ENCODE measurements around the gene SLC4A3. TPM values are rescaled to one million over a fixed set of nuclear protein-coding genes. Genes with fewer than 3 reads are reported as not detected.

The SLC4A3 gene
- polyA plus RNA-seq, 1 of the 3 experiments (the other 2 are of a cell fraction) = 12.3 TPM

DNA sequence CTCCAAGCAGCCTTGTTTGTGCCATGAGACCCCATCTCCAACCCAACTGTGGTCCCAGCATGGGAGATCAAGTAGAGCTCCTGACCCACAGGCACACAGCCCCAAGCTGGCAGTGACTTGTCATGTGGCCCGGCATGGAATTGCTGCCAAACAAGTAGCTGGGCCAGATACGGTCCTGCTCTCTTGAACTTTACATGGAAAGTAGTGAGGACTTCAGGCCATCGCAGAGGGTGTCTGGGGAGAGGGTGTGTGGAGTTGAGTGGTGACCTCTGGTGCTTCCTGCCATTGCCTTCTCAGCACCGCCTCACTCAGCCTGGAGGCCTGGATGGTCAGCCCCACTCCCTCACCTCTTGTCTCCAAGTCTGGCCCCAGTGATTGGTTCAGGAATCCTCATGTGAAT is 10.9 kb upstream of the SLC4A3 start:
- H3K27ac ChIP-seq (ENCODE audit: low read depth in 2 of 2, low read length in 1 of 2) = no peak overlapping the region
- no peaks in the 10 kb centered on the region for H3K27me3 ChIP-seq (ENCODE audit: insufficient read depth)
- no peak for DNase-seq
- ChIA-PET POLR2A (interaction anchor here (3.3 kb wide), 1 partner anchor 11 kb away, joined by 11 read pairs; the partner anchor contains the start of gene SLC4A3), CTCF (interaction anchor here (0.8 to 1.9 kb wide), 4 partner anchors 11 to 76 kb away, joined by 3 to 5 read pairs (median 4); no protein-coding TSS in a partner anchor)
- no peaks in the 10 kb centered on the region for H3K9me2 ChIP-seq
- no peak overlapping the region for H2AFZ ChIP-seq (ENCODE audit: low read depth)
- H4K20me1 ChIP-seq (ENCODE audit: insufficient read depth) = no peaks in the 10 kb centered on the region
- no peaks in the 10 kb centered on the region for H3K9me3 ChIP-seq
- no peak overlapping the region for H3K4me2 ChIP-seq
- no peaks in the 10 kb centered on the region for H3F3A ChIP-seq (replicated peaks; ENCODE audit: insufficient read depth)
- H3K36me3 ChIP-seq (replicated peaks in 1 of 2; ENCODE audit: control insufficient read depth in 1 of 2, insufficient read depth in 2 of 2, low read length in 1 of 2) = peaks cover 0 to 21% of the 10 kb centered on the region in 2 experiments
- WGBS (ENCODE audit: low lambda C conversion rate) = 92% methylated on average over 4 of the region's 4 CpGs
- H3K79me2 ChIP-seq (ENCODE audit: insufficient read depth) = no peaks in the 10 kb centered on the region
- TF ChIP-seq TEAD4 (IDR thresholded peaks at IDR 0.05; ENCODE audit: borderline replicate concordance, insufficient read depth) (no peak), TCF12 (IDR thresholded peaks at IDR 0.05) (no peak), RXRA (IDR thresholded peaks at IDR 0.05; ENCODE audit: borderline replicate concordance, low read depth) (no peak)
- TF ChIP-seq, protein P1, sequence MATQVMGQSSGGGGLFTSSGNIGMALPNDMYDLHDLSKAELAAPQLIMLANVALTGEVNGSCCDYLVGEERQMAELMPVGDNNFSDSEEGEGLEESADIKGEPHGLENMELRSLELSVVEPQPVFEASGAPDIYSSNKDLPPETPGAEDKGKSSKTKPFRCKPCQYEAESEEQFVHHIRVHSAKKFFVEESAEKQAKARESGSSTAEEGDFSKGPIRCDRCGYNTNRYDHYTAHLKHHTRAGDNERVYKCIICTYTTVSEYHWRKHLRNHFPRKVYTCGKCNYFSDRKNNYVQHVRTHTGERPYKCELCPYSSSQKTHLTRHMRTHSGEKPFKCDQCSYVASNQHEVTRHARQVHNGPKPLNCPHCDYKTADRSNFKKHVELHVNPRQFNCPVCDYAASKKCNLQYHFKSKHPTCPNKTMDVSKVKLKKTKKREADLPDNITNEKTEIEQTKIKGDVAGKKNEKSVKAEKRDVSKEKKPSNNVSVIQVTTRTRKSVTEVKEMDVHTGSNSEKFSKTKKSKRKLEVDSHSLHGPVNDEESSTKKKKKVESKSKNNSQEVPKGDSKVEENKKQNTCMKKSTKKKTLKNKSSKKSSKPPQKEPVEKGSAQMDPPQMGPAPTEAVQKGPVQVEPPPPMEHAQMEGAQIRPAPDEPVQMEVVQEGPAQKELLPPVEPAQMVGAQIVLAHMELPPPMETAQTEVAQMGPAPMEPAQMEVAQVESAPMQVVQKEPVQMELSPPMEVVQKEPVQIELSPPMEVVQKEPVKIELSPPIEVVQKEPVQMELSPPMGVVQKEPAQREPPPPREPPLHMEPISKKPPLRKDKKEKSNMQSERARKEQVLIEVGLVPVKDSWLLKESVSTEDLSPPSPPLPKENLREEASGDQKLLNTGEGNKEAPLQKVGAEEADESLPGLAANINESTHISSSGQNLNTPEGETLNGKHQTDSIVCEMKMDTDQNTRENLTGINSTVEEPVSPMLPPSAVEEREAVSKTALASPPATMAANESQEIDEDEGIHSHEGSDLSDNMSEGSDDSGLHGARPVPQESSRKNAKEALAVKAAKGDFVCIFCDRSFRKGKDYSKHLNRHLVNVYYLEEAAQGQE (IDR thresholded peaks at IDR 0.05; ENCODE audit: low read depth, low read length) = no peak
- peaks cover 0 to 8% of the 10 kb centered on the region in 2 experiments; a peak in 1 of 4 replicates for H3K4me1 ChIP-seq (ENCODE audit: control insufficient read depth in 1 of 2, insufficient read depth in 2 of 2, low read depth in 1 of 2, low read length in 1 of 2)
- H3K4me3 ChIP-seq (ENCODE audit: low read depth in 2 of 2, low read length in 1 of 2) = no peak overlapping the region
- no peak overlapping the region for H3K9ac ChIP-seq

DNA sequence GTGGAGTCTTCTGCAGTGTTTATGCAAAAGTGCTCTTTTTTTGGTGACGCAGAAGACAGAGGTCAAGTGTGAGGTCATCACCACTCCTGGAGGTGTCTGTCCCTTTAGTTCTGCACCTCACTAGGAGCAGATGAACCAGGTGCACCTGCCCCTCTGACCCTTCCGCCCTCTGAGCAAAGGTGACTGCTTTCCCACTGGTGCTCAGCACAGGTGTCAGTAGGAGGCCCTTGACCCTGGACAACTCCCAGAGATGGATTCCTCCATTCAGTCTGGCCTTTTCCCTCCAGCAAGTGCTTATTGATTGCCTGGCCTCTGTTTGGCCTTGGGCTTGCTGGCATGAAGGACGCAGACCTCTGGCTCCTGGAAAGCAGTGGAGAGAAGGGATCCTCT is 8.7 kb upstream of the SLC4A3 start:
- POLR2A ChIA-PET = interaction anchor here (0.7 to 3.3 kb wide), 2 partner anchors 8 to 20 kb away, joined by 5 to 11 read pairs; partner anchors contain the start of gene SLC4A3
- H3K27ac ChIP-seq (ENCODE audit: low read depth in 2 of 2, low read length in 1 of 2) = no peak overlapping the region
- CTCF ChIA-PET = interaction anchor here (1.1 to 1.3 kb wide), 6 partner anchors 14 to 124 kb away, joined by 3 to 7 read pairs (median 3); partner anchors contain the start of gene STK11IP
- no peaks in the 10 kb centered on the region for H3K4me1 ChIP-seq (ENCODE audit: control insufficient read depth in 1 of 2, insufficient read depth in 2 of 2, low read depth in 1 of 2, low read length in 1 of 2)
- WGBS (ENCODE audit: low lambda C conversion rate) = 71% methylated on average over 3 of the region's 3 CpGs
- H3K9me2 ChIP-seq = no peaks in the 10 kb centered on the region
- no peaks in the 10 kb centered on the region for H3K79me2 ChIP-seq (ENCODE audit: insufficient read depth)
- H3K36me3 ChIP-seq (replicated peaks in 1 of 2; ENCODE audit: control insufficient read depth in 1 of 2, insufficient read depth in 2 of 2, low read length in 1 of 2) = peaks cover 0 to 14% of the 10 kb centered on the region in 2 experiments
- H3K4me2 ChIP-seq = no peak overlapping the region
- no peak for DNase-seq
- TF ChIP-seq TAF1 (IDR thresholded peaks at IDR 0.05; ENCODE audit: borderline replicate concordance, low read depth, low read length) (no peak), FOXJ3 (CRISPR knock-in tag; IDR thresholded peaks at IDR 0.05) (no peak), SIN3A (IDR thresholded peaks at IDR 0.05; ENCODE audit: borderline replicate concordance, low read depth, low read length) (no peak), NFIC (IDR thresholded peaks at IDR 0.05; ENCODE audit: borderline replicate concordance) (no peak), MEF2A (IDR thresholded peaks at IDR 0.05; ENCODE audit: borderline replicate concordance, low read depth) (no peak), JUND (IDR thresholded peaks at IDR 0.05) (no peak), MXI1 (IDR thresholded peaks at IDR 0.05; ENCODE audit: low read depth, low read length) (no peak), ELF1 (IDR thresholded peaks at IDR 0.05) (no peak), RFX5 (IDR thresholded peaks at IDR 0.05; ENCODE audit: low read length) (no peak)
- TF ChIP-seq, protein P2, sequence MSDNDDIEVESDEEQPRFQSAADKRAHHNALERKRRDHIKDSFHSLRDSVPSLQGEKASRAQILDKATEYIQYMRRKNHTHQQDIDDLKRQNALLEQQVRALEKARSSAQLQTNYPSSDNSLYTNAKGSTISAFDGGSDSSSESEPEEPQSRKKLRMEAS (IDR thresholded peaks at IDR 0.05; ENCODE audit: low read depth) = no peak
- TF ChIP-seq, protein P3, sequence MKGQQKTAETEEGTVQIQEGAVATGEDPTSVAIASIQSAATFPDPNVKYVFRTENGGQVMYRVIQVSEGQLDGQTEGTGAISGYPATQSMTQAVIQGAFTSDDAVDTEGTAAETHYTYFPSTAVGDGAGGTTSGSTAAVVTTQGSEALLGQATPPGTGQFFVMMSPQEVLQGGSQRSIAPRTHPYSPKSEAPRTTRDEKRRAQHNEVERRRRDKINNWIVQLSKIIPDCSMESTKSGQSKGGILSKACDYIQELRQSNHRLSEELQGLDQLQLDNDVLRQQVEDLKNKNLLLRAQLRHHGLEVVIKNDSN (IDR thresholded peaks at IDR 0.05; ENCODE audit: borderline replicate concordance, low read depth) = no peak
- no peaks in the 10 kb centered on the region for H3K27me3 ChIP-seq (ENCODE audit: insufficient read depth)
- no peak overlapping the region for H3K9ac ChIP-seq
- H2AFZ ChIP-seq (ENCODE audit: low read depth) = no peak overlapping the region
- no peaks in the 10 kb centered on the region for H3F3A ChIP-seq (replicated peaks; ENCODE audit: insufficient read depth)
- H3K9me3 ChIP-seq = no peaks in the 10 kb centered on the region
- no peaks in the 10 kb centered on the region for H4K20me1 ChIP-seq (ENCODE audit: insufficient read depth)
- no peak overlapping the region for H3K4me3 ChIP-seq (ENCODE audit: low read depth in 2 of 2, low read length in 1 of 2)
